Trophoblast cell (in vitro differentiated cells and primary cell): ENCODE measurements around the gene EIF2B5.
A peak's percentile ranks its signal among the peaks of the same experiment; 100 is the strongest.

Source experiments
- DNase-seq, 2 donors: peaks; one replicate each; pipeline ENCODE4 v3.0.0-alpha.2; 2016
- H2AFZ ChIP-seq: 2 replicates; pipeline ENCODE4 v1.6.1; 2013; ENCODE audit warnings: low read length, moderate library complexity, mild to moderate bottlenecking; ENCODE audit not compliant: insufficient read depth, poor library complexity
- H2AK5ac ChIP-seq: 2 replicates; pipeline ENCODE4 v1.6.1; 2013; ENCODE audit warnings: mild to moderate bottlenecking, low read length
- H2BK120ac ChIP-seq: 2 replicates; pipeline ENCODE4 v1.6.1; 2013; ENCODE audit warnings: low read length, mild to moderate bottlenecking, moderate library complexity; ENCODE audit not compliant: insufficient read depth, poor library complexity
- H2BK12ac ChIP-seq: 2 replicates; pipeline ENCODE4 v1.6.1; 2013; ENCODE audit warnings: mild to moderate bottlenecking, low read length, moderate library complexity
- H2BK5ac ChIP-seq: 2 replicates; pipeline ENCODE4 v1.6.1; 2013; ENCODE audit warnings: low read length, low read depth, moderate library complexity, mild to moderate bottlenecking; ENCODE audit not compliant: poor library complexity
- H3K14ac ChIP-seq: 2 replicates; pipeline ENCODE4 v1.6.1; 2013; ENCODE audit warnings: mild to moderate bottlenecking, low read length
- H3K18ac ChIP-seq: 2 replicates; pipeline ENCODE4 v1.6.1; 2013; ENCODE audit warnings: mild to moderate bottlenecking, low read length
- H3K23ac ChIP-seq: 2 replicates; pipeline ENCODE4 v1.6.1; 2013; ENCODE audit warnings: low read length
- H3K27ac ChIP-seq: 2 replicates; pipeline ENCODE4 v1.5.1; 2013; ENCODE audit warnings: low read depth, mild to moderate bottlenecking, inconsistent platforms, low read length, moderate library complexity
- H3K27me3 ChIP-seq: 2 replicates; pipeline ENCODE4 v1.6.1; 2013; ENCODE audit warnings: inconsistent platforms, mild to moderate bottlenecking, low read length, moderate library complexity; ENCODE audit not compliant: insufficient read depth
- H3K36me3 ChIP-seq, 2 experiments: 1 replicate in 1 of 2; 2 replicates in 1 of 2; pipeline ENCODE4 v1.6.1; 2013; ENCODE audit warnings: low read length in 2 of 2, mild to moderate bottlenecking in 2 of 2, moderate library complexity in 1 of 2; ENCODE audit not compliant: insufficient read depth in 2 of 2, control insufficient read depth in 1 of 2
- H3K4ac ChIP-seq: 2 replicates; pipeline ENCODE4 v1.6.1; 2013; ENCODE audit warnings: low read depth, mild to moderate bottlenecking, low read length, moderate library complexity
- H3K4me1 ChIP-seq, 2 experiments: 1 replicate in 1 of 2; 2 replicates in 1 of 2; pipeline ENCODE4 v1.6.1; 2013; ENCODE audit warnings: low read length in 2 of 2, mild to moderate bottlenecking in 2 of 2, moderate library complexity in 1 of 2; ENCODE audit not compliant: insufficient read depth in 2 of 2, control insufficient read depth in 1 of 2
- H3K4me2 ChIP-seq: 2 replicates; pipeline ENCODE4 v1.6.1; 2013; ENCODE audit warnings: inconsistent platforms, mild to moderate bottlenecking, low read length, moderate library complexity
- H3K4me3 ChIP-seq: 2 replicates; pipeline ENCODE4 v1.5.1; 2013; ENCODE audit warnings: mild to moderate bottlenecking, low read depth, low read length, inconsistent platforms
- H3K79me1 ChIP-seq: one replicate; pipeline ENCODE4 v1.6.1; 2013; ENCODE audit warnings: low read length
- H3K79me2 ChIP-seq: 2 replicates; pipeline ENCODE4 v1.6.1; 2013; ENCODE audit warnings: low read length, mild to moderate bottlenecking; ENCODE audit not compliant: control insufficient read depth, insufficient read depth, poor library complexity
- H3K9ac ChIP-seq: 2 replicates; pipeline ENCODE4 v1.6.1; 2013; ENCODE audit warnings: mild to moderate bottlenecking, low read length
- H3K9me3 ChIP-seq: 2 replicates; pipeline ENCODE4 v1.6.1; 2013; ENCODE audit warnings: low read depth, mild to moderate bottlenecking, control low read depth, inconsistent platforms, low read length; ENCODE audit not compliant: insufficient read depth
- H4K12ac ChIP-seq: 2 replicates; pipeline ENCODE4 v1.6.1; 2013; ENCODE audit warnings: low read depth, mild to moderate bottlenecking, low read length, moderate library complexity
- H4K8ac ChIP-seq: 2 replicates; pipeline ENCODE4 v1.6.1; 2013; ENCODE audit warnings: low read depth, mild to moderate bottlenecking, low read length, moderate library complexity
- H4K91ac ChIP-seq: one replicate; pipeline ENCODE4 v1.6.1; 2013; ENCODE audit warnings: low read depth, mild to moderate bottlenecking, low read length, moderate library complexity
- WGBS: extraction: QIAGEN DNeasy Blood & Tissue Kit; methylation state at CpG from one replicate; pipeline ENCODE4 v1.1.7; 2013; ENCODE audit warnings: missing lambda C conversion rate; ENCODE audit not compliant: insufficient read length, insufficient coverage; ENCODE audit errors: extremely low coverage; 5-methylcytosine and 5-hydroxymethylcytosine counted together

EIF2B5 gene

GRCh38 chr3:184140436-184140835 is 5.3 kb downstream of the EIF2B5 start:
- WGBS, result no CpG with 5 or more reads among the region's 10 CpGs
- Histone ChIP-seq H3K27ac (no peak overlapping the region), H2BK120ac (no peak overlapping the region)

GRCh38 chr3:184142199-184142598 is 7.0 kb downstream of the EIF2B5 start:
- peaks cover 0 to 4% of the 10 kb centered on the region in 2 experiments for H3K4me1 ChIP-seq
- H2AK5ac ChIP-seq, result no peak overlapping the region
- DNase-seq, result no peak
- no peak overlapping the region for H3K18ac ChIP-seq
- no peaks in the 10 kb centered on the region for H3K79me2 ChIP-seq
- H3K14ac ChIP-seq, result no peak overlapping the region
- H3K4me3 ChIP-seq, result no peak overlapping the region
- no peak overlapping the region for H2BK5ac ChIP-seq
- no CpG with 5 or more reads among the region's 7 CpGs for WGBS
- no peaks in the 10 kb centered on the region for H3K27me3 ChIP-seq
- no peak overlapping the region for H3K27ac ChIP-seq
- H3K79me1 ChIP-seq, result no peaks in the 10 kb centered on the region
- H2BK120ac ChIP-seq, result no peak overlapping the region
- H3K9ac ChIP-seq, result no peak overlapping the region
- no peak overlapping the region for H4K8ac ChIP-seq
- no peak overlapping the region for H4K91ac ChIP-seq
- no peak overlapping the region for H3K23ac ChIP-seq
- no peak overlapping the region for H2BK12ac ChIP-seq
- no peaks in the 10 kb centered on the region for H3K9me3 ChIP-seq
- H3K4ac ChIP-seq, result no peak overlapping the region
- H2AFZ ChIP-seq, result no peak overlapping the region
- no peak overlapping the region for H3K4me2 ChIP-seq
- H4K12ac ChIP-seq, result no peak overlapping the region
- peaks cover 33 to 65% of the 10 kb centered on the region in 2 experiments for H3K36me3 ChIP-seq

More at GRCh38 chr3:184140436-184140835, 5.3 kb downstream of the EIF2B5 start:
- H3K27me3 ChIP-seq, result no peaks in the 10 kb centered on the region
- peaks cover 2% of the 10 kb centered on the region for H3K79me2 ChIP-seq
- H4K91ac ChIP-seq, result no peak overlapping the region
- H2BK12ac ChIP-seq, result no peak overlapping the region
- H4K12ac ChIP-seq, result no peak overlapping the region
- no peak overlapping the region for H3K18ac ChIP-seq
- H2BK5ac ChIP-seq, result no peak overlapping the region
- H2AFZ ChIP-seq, result no peak overlapping the region
- H4K8ac ChIP-seq, result no peak overlapping the region
- peaks cover 0 to 9% of the 10 kb centered on the region in 2 experiments for H3K4me1 ChIP-seq
- H3K14ac ChIP-seq, result no peak overlapping the region
- no peak overlapping the region for H3K9ac ChIP-seq
- peaks cover 33 to 59% of the 10 kb centered on the region in 2 experiments for H3K36me3 ChIP-seq
- no peak for DNase-seq
- H3K23ac ChIP-seq, result no peak overlapping the region
- no peaks in the 10 kb centered on the region for H3K9me3 ChIP-seq
- no peak overlapping the region for H2AK5ac ChIP-seq
- H3K4me2 ChIP-seq, result no peak overlapping the region
- H3K4me3 ChIP-seq, result no peak overlapping the region
- no peak overlapping the region for H3K4ac ChIP-seq
- peaks cover 2% of the 10 kb centered on the region for H3K79me1 ChIP-seq

- no CpG with 5 or more reads among the region's 3 CpGs for WGBS
- Histone ChIP-seq H3K4me1 (peaks cover 0 to 4% of the 10 kb centered on the region in 2 experiments), H2AFZ (no peak overlapping the region)
Measured at GRCh38 chr3:184143327-184143726, 8.2 kb downstream of the EIF2B5 start.

GRCh38 chr3:184144505-184144904 is 9.3 kb downstream of the EIF2B5 start:
- H3K79me2 ChIP-seq, result no peaks in the 10 kb centered on the region
- no CpG with 5 or more reads among the region's 5 CpGs for WGBS
- H3K9me3 ChIP-seq, result no peaks in the 10 kb centered on the region
- DNase-seq, result peak in 1 of 2 donors; percentile 44
- no peak overlapping the region for H3K23ac ChIP-seq
- H2AK5ac ChIP-seq, result no peak overlapping the region
- no peak overlapping the region for H3K4ac ChIP-seq
- H3K27me3 ChIP-seq, result no peaks in the 10 kb centered on the region
- no peak overlapping the region for H2BK120ac ChIP-seq
- H3K79me1 ChIP-seq, result no peaks in the 10 kb centered on the region
- H3K14ac ChIP-seq, result no peak overlapping the region
- no peak overlapping the region for H4K12ac ChIP-seq
- H3K4me3 ChIP-seq, result no peak overlapping the region
- H4K91ac ChIP-seq, result no peak overlapping the region
- no peak overlapping the region for H2AFZ ChIP-seq
- H3K18ac ChIP-seq, result no peak overlapping the region
- H2BK5ac ChIP-seq, result no peak overlapping the region
- no peak overlapping the region for H2BK12ac ChIP-seq
- H4K8ac ChIP-seq, result no peak overlapping the region
- H3K27ac ChIP-seq, result no peak overlapping the region
- peaks cover 27 to 56% of the 10 kb centered on the region in 2 experiments for H3K36me3 ChIP-seq
- peaks cover 0 to 4% of the 10 kb centered on the region in 2 experiments for H3K4me1 ChIP-seq
- H3K9ac ChIP-seq, result no peak overlapping the region
- no peak overlapping the region for H3K4me2 ChIP-seq

More at GRCh38 chr3:184143327-184143726, 8.2 kb downstream of the EIF2B5 start:
- peaks cover 31 to 59% of the 10 kb centered on the region in 2 experiments for H3K36me3 ChIP-seq
- no peak overlapping the region for H4K91ac ChIP-seq
- H3K9ac ChIP-seq, result no peak overlapping the region
- no peak overlapping the region for H4K12ac ChIP-seq
- no peaks in the 10 kb centered on the region for H3K27me3 ChIP-seq
- no peak overlapping the region for H3K23ac ChIP-seq
- no peaks in the 10 kb centered on the region for H3K79me2 ChIP-seq
- no peaks in the 10 kb centered on the region for H3K79me1 ChIP-seq
- no peak overlapping the region for H2AK5ac ChIP-seq
- no peak overlapping the region for H3K14ac ChIP-seq
- H3K9me3 ChIP-seq, result no peaks in the 10 kb centered on the region
- no peak overlapping the region for H3K18ac ChIP-seq
- H2BK5ac ChIP-seq, result no peak overlapping the region
- no peak overlapping the region for H2BK120ac ChIP-seq
- no peak overlapping the region for H3K4me3 ChIP-seq
- no peak for DNase-seq
- no peak overlapping the region for H4K8ac ChIP-seq
- H3K27ac ChIP-seq, result no peak overlapping the region
- no peak overlapping the region for H3K4ac ChIP-seq
- H3K4me2 ChIP-seq, result no peak overlapping the region
- no peak overlapping the region for H2BK12ac ChIP-seq
